ENCODE results near the gene TRABD2B. TPM values are rescaled to one million over a fixed set of nuclear protein-coding genes. Genes with fewer than 3 reads are reported as not detected.

Gene TRABD2B
- polyA plus RNA-seq, 1 experiment, result not detected

- Histone ChIP-seq H3K27me3 (ENCODE audit: control insufficient read depth, insufficient read depth, low read length) (no peaks in the 10 kb centered on the region), H3K4me3 (ENCODE audit: low read depth, low read length) (no peak overlapping the region), H3K9me3 (ENCODE audit: control insufficient read depth, insufficient read depth, low read length) (no peaks in the 10 kb centered on the region), H3K27ac (ENCODE audit: low read depth, low read length) (no peak overlapping the region)
- no peak for TF ChIP-seq CTCF (IDR thresholded peaks at IDR 0.05; ENCODE audit: low read depth, low read length)
- ChIA-PET CTCF (no interaction called here), POLR2A (no interaction called here)
- DNase-seq (ENCODE audit: low read depth, low spot score), result no peak
Measured at GRCh38 chr1:47757226-47757975, 239.8 kb downstream of the TRABD2B start.

GRCh38 chr1:47756411-47756810 lies 240.8 kb downstream of the TRABD2B start:
- Histone ChIP-seq H3K9me3 (ENCODE audit: control insufficient read depth, insufficient read depth, low read length) (no peaks in the 10 kb centered on the region), H3K4me3 (ENCODE audit: low read depth, low read length) (no peak overlapping the region), H3K27ac (ENCODE audit: low read depth, low read length) (no peak overlapping the region), H3K27me3 (ENCODE audit: control insufficient read depth, insufficient read depth, low read length) (no peaks in the 10 kb centered on the region)
- no peak for TF ChIP-seq CTCF (IDR thresholded peaks at IDR 0.05; ENCODE audit: low read depth, low read length)
- ChIA-PET CTCF (interaction anchor here (2.1 kb wide), 1 partner anchor 19 kb away, joined by 5 read pairs; no protein-coding TSS in a partner anchor), POLR2A (no interaction called here)
- no peak for DNase-seq (ENCODE audit: low read depth, low spot score)

GRCh38 chr1:47756006-47756405 lies 241.2 kb downstream of the TRABD2B start:
- no peak for DNase-seq (ENCODE audit: low read depth, low spot score)
- Histone ChIP-seq H3K4me3 (ENCODE audit: low read depth, low read length) (no peak overlapping the region), H3K27ac (ENCODE audit: low read depth, low read length) (no peak overlapping the region), H3K27me3 (ENCODE audit: control insufficient read depth, insufficient read depth, low read length) (no peaks in the 10 kb centered on the region), H3K9me3 (ENCODE audit: control insufficient read depth, insufficient read depth, low read length) (no peaks in the 10 kb centered on the region)
- POLR2A ChIA-PET, result no interaction called here
- CTCF ChIA-PET, result interaction anchor here (2.1 kb wide), 1 partner anchor 18 kb away, joined by 5 read pairs; no protein-coding TSS in a partner anchor
- no peak for TF ChIP-seq CTCF (IDR thresholded peaks at IDR 0.05; ENCODE audit: low read depth, low read length)

- ChIA-PET CTCF (interaction anchor here (0.6 to 2.1 kb wide), 2 partner anchors 18 to 22 kb away, joined by 3 to 5 read pairs; no protein-coding TSS in a partner anchor), POLR2A (no interaction called here)
- Histone ChIP-seq H3K4me3 (ENCODE audit: low read depth, low read length) (no peak overlapping the region), H3K27ac (ENCODE audit: low read depth, low read length) (no peak overlapping the region), H3K9me3 (ENCODE audit: control insufficient read depth, insufficient read depth, low read length) (no peaks in the 10 kb centered on the region), H3K27me3 (ENCODE audit: control insufficient read depth, insufficient read depth, low read length) (no peaks in the 10 kb centered on the region)
- DNase-seq (ENCODE audit: low read depth, low spot score), result no peak
- peak; percentile 21; the same call in 1 of the 2 replicates for TF ChIP-seq CTCF (IDR thresholded peaks at IDR 0.05; ENCODE audit: low read depth, low read length)
Measured at GRCh38 chr1:47755101-47755990, 241.8 kb downstream of the TRABD2B start.

Measured in AG04450 (cell line).